DND-41 (cell line): ENCODE measurements around the gene CLCN7.

Experiments
- CTCF ChIP-seq: IDR thresholded peaks from 2 replicates; pipeline ENCODE4 v1.5.1; 2012; ENCODE audit warnings: borderline replicate concordance, low read length, moderate library complexity, mild to moderate bottlenecking; ENCODE audit not compliant: poor library complexity, severe bottlenecking; ENCODE audit errors: extremely low read depth
- EZH2 ChIP-seq: IDR thresholded peaks from 3 replicates; pipeline ENCODE4 v1.6.1; 2012; ENCODE audit warnings: borderline replicate concordance, low read depth, mild to moderate bottlenecking, moderate library complexity, low read length, inconsistent platforms; ENCODE audit not compliant: severe bottlenecking

DNA sequence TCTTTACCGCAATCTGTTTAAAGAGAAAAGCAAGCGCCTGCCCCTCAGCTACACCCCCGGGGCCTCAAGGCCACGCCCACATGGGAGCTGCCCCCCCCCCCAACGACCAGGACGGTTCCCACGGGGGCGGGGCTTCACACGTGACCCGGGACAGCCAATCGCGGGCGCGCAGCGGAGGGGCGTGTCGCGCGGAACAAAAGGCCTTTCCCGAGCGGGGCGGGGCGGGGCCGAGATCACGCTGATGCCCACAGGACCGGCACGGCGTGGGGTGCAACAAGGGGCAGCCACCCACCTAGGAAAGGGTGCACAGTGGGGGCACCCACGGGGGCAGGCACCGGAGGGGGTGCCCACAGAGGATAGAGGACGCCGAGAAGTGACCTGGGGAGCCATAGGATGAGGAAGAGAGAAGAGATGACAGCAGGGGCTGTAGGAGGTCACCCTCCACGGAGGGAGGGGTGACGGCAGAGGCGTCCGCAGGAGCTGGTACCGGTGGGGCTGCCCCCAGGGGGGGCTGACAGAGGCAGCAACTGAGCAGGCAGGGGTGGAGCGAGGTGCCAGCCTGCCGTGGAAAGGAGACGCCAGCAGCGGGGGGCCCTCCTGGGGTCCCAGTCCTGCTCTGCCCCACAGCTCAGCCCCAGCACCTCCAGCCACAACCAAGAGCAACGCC is 66.5 kb downstream of the CLCN7 start:
- TF ChIP-seq CTCF (no peak), EZH2 (no peak)
